SH-SY5Y (cell line): Measurements from ENCODE around the gene SH2D7.

ENCODE experiments used
- GATA2 ChIP-seq: IDR thresholded peaks from 2 replicates; pipeline ENCODE4 v1.6.1; 2011; ENCODE audit warnings: mild to moderate bottlenecking, low read depth, low read length
- GATA3 ChIP-seq: IDR thresholded peaks from 2 replicates; pipeline ENCODE4 v1.6.1; 2011; ENCODE audit warnings: low read depth, mild to moderate bottlenecking, low read length, moderate library complexity

GRCh38 chr15:78044407-78045155, 47.8 kb upstream of the SH2D7 start:
- TF ChIP-seq GATA2 (no peak), GATA3 (no peak)
